ENCODE measurements around the gene AP2A1.

The AP2A1 gene

DNA sequence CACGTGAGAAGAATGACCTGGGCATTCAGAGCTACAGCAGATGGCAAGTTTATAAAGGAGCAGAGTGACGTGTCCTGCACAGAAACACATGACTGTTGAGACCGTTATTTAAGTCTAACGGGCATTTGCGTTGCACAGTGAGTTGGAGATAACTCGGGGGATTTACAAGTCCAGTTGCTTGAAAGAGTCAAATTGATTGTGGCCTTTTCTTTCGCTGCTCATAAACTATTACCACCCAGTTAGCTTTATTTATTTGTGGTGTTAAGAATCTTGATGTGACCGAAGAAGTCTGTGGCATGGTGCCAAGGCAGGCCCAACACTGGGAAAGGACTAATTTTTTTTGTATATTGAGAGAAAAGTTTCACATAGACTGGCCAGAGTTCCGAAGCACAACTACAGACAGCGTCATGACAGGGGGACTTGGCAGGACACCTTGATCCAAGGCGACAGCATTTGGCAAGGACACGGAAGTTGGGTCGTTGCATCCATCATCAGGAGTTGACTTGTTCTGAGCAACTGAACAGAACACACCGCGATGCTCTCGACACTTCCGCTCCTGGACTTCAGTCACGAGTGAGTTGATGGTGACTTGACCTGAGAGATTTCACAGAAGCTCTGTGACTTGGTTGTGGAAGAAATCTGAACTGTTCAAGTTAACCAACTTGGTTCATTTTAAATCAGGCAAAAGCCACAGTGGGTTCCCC, 72.2 kb downstream of the AP2A1 start:
- no peak for TF ChIP-seq CTCF (IDR thresholded peaks at IDR 0.05; ENCODE audit: borderline replicate concordance, control extremely low read depth, extremely low read depth, insufficient read depth, missing control alignments)
- DNase-seq (ENCODE audit: low spot score) = no peak
- in situ Hi-C loops (cut with MboI; ENCODE audit: low sequenced_read_pairs, unreplicated experiment) = no loop called here

DNA sequence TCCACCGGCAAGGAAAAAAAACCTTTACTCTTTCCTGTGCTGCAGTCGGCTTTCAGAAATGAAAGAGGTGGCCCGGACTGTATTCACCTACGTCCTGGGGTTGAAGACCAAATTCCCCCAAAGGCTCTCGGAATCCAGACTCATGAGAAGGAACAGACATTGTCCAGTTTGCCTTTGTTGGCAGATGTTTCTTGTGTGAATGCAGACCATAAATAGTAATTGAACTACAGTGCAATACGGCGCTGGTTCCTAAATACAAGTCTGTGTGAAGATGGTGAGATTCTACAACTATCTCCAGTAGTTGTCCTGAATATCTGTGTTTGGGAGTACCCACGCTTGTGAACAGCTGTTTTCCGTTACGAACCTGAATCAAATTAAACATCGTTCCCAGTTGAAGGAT, 72.9 kb downstream of the AP2A1 start:
- no peak for TF ChIP-seq CTCF (IDR thresholded peaks at IDR 0.05; ENCODE audit: borderline replicate concordance, control extremely low read depth, extremely low read depth, insufficient read depth, missing control alignments)
- in situ Hi-C loops (cut with MboI; ENCODE audit: low sequenced_read_pairs, unreplicated experiment) = no loop called here
- DNase-seq (ENCODE audit: low spot score) = no peak

DNA sequence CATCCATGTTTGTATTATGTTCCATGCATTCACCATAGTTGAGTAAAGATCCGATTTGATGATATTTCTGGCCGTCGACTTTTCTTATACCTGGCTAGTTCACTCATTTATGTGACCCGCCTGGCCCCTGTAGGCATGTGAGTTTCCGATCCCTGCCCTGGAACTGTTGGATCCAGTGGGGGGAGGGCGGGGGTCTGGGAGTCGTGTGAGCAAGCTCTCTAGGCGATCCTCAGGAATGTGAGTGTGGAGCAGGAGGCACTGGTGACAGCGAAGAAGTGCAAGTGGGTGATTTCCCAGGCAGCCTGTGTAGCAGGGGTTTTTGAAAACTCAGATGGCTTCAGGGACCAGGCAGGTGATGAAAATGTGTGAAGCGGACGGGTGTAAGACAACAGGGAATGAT, 73.5 kb downstream of the AP2A1 start:
- TF ChIP-seq CTCF (IDR thresholded peaks at IDR 0.05; ENCODE audit: borderline replicate concordance, control extremely low read depth, extremely low read depth, insufficient read depth, missing control alignments) = no peak
- in situ Hi-C loops (cut with MboI; ENCODE audit: low sequenced_read_pairs, unreplicated experiment) = no loop called here
- DNase-seq (ENCODE audit: low spot score) = no peak

DNA sequence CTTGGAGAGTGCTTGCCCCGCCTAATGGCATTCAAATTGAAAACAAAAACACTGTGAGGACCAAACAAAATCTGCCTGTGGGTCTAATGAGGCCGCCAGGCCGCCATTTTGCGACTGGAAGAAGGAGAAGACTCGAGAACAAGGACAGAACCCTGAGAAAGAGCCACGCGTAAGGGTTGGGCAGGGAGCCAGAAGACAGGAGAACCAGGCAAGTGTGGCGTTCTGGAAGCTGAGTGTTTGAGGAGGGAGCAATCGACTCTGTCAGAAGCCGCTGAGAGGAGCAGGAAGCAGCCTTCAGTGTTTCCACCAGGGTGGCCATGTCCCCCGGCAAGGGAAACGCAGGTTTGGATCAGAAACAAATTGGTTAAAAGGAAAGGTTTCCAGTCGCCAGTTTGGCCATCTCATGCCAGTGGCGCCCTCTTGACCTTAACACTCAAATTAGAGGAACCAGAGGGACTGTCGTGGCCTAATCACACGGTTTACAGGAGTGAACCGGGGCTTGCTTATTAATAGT, 74.0 kb downstream of the AP2A1 start:
- no peak for DNase-seq (ENCODE audit: low spot score)
- TF ChIP-seq CTCF (IDR thresholded peaks at IDR 0.05; ENCODE audit: borderline replicate concordance, control extremely low read depth, extremely low read depth, insufficient read depth, missing control alignments) = no peak
- in situ Hi-C loops (cut with MboI; ENCODE audit: low sequenced_read_pairs, unreplicated experiment) = no loop called here

DNA sequence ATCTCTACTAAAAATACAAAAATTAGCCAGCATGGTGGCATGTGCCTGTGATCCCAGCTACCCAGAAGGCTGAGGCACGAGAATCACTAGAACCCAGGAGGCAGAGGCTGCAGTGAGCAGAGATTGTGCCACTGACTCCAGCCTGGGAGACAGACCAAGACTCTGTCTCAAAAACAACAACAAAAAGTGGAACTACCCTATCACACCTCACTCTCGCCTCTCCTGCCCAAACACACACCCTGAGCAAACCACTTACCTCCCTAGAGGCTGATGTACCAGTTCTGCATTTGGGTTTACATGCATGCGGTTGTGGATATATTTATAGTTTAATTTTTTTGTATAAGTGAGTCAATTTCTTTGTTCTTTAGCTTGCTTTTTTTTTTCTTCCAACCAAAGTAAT, 76.5 kb downstream of the AP2A1 start:
- no peak for TF ChIP-seq CTCF (IDR thresholded peaks at IDR 0.05; ENCODE audit: borderline replicate concordance, control extremely low read depth, extremely low read depth, insufficient read depth, missing control alignments)
- in situ Hi-C loops (cut with MboI; ENCODE audit: low sequenced_read_pairs, unreplicated experiment) = no loop called here

GRCh38 chr19:49844138-49845095, 77.6 kb downstream of the AP2A1 start:
- no peak for TF ChIP-seq CTCF (IDR thresholded peaks at IDR 0.05; ENCODE audit: borderline replicate concordance, control extremely low read depth, extremely low read depth, insufficient read depth, missing control alignments)
- DNase-seq (ENCODE audit: low spot score) = no peak
- in situ Hi-C loops (cut with MboI; ENCODE audit: low sequenced_read_pairs, unreplicated experiment) = no loop called here

More for the DNA sequence above, 76.5 kb downstream of the AP2A1 start:
- DNase-seq (ENCODE audit: low spot score) = peak; percentile 52
